Hematopoietic multipotent progenitor cell treated with erythropoietin and hydrocortisone succinate and interleukin-3 and kit ligand, for 17 days (in vitro differentiated cells): Measurements from ENCODE around the gene RXFP3.
"Not testable (repeated sequence)": the region's sequence is repeated elsewhere in the genome, so short reads cannot be mapped to it uniquely, and the experiment has no call there.

Source experiments
- DNase-seq: peaks from one replicate; pipeline ENCODE4 v3.0.0-alpha.2; 2015; ENCODE audit warnings: low spot score

The RXFP3 gene

GRCh38 chr5:33936381-33937016 is at the start of gene RXFP3:
RXFP3 (plus strand) TSS chr5:33936386; CDS start chr5:33936741, 355 bp downstream.
- DNase-seq = no peak

GRCh38 chr5:33887268-33887667 is 48.9 kb upstream of the RXFP3 start:
- no peak for DNase-seq

GRCh38 chr5:33888587-33888986 is 47.6 kb upstream of the RXFP3 start:
- no peak for DNase-seq

GRCh38 chr5:33890131-33891032 is 45.8 kb upstream of the RXFP3 start:
- no peak for DNase-seq

- no peak for DNase-seq
Measured at GRCh38 chr5:33891446-33891787, 44.8 kb upstream of the RXFP3 start.

GRCh38 chr5:33891788-33892619 is 44.2 kb upstream of the RXFP3 start, which contains the start of gene ADAMTS12:
ADAMTS12 (minus strand) TSS chr5:33891990; CDS start chr5:33891856, 134 bp downstream.
- DNase-seq = no peak

- no peak for DNase-seq
Measured at GRCh38 chr5:33892620-33893137, 43.5 kb upstream of the RXFP3 start.

GRCh38 chr5:33894566-33894965 is 41.6 kb upstream of the RXFP3 start:
- DNase-seq = no peak

- DNase-seq = no peak
Measured at GRCh38 chr5:33901156-33901555, 35.0 kb upstream of the RXFP3 start.

GRCh38 chr5:33903118-33903517 is 33.1 kb upstream of the RXFP3 start:
- DNase-seq = no peak

GRCh38 chr5:33905381-33905780 is 30.8 kb upstream of the RXFP3 start:
- no peak for DNase-seq

- not testable (repeated sequence) for DNase-seq
Measured at GRCh38 chr5:33906248-33906647, 29.9 kb upstream of the RXFP3 start.

GRCh38 chr5:33914844-33915243 is 21.3 kb upstream of the RXFP3 start:
- not testable (repeated sequence) for DNase-seq

GRCh38 chr5:33921002-33921401 is 15.2 kb upstream of the RXFP3 start:
- DNase-seq = no peak

GRCh38 chr5:33925278-33925677 is 10.9 kb upstream of the RXFP3 start:
- no peak for DNase-seq

GRCh38 chr5:33927685-33928084 is 8.5 kb upstream of the RXFP3 start:
- DNase-seq = no peak

- no peak for DNase-seq
Measured at GRCh38 chr5:33928283-33928682, 7.9 kb upstream of the RXFP3 start.

- no peak for DNase-seq
Measured at GRCh38 chr5:33929925-33930690, 6.1 kb upstream of the RXFP3 start.

GRCh38 chr5:33931136-33931535 is 5.0 kb upstream of the RXFP3 start:
- DNase-seq = no peak

GRCh38 chr5:33933723-33934169 is 2.4 kb upstream of the RXFP3 start:
- no peak for DNase-seq

GRCh38 chr5:33934176-33934575 is 2.0 kb upstream of the RXFP3 start:
- no peak for DNase-seq
